ENCODE measurements around the gene MALL. TPM values are rescaled to one million over a fixed set of nuclear protein-coding genes. Genes with fewer than 3 reads are reported as not detected.
A peak's percentile ranks its signal among the peaks of the same experiment; 100 is the strongest.
"Not testable (repeated sequence)": the region's sequence is repeated elsewhere in the genome, so short reads cannot be mapped to it uniquely, and the experiment has no call there.

Gene MALL
- total and polyA plus RNA-seq, 9 donors, result 5.6 to 16.1 (median 8.4) TPM

- H3K9me3 ChIP-seq (replicated peaks; ENCODE audit: control insufficient read depth, low read depth, low read length), result no peaks in the 10 kb centered on the region
- no peak for DNase-seq
- peaks cover 7% of the 10 kb centered on the region for H3K4me1 ChIP-seq (ENCODE audit: control insufficient read depth, insufficient read depth, low read length)
- no peaks in the 10 kb centered on the region for H3K36me3 ChIP-seq (ENCODE audit: control insufficient read depth, insufficient read depth, low read length)
- WGBS (ENCODE audit: insufficient coverage), result no CpG with 5 or more reads among the region's 2 CpGs
- peaks cover 17% of the 10 kb centered on the region for H3K27me3 ChIP-seq (ENCODE audit: control insufficient read depth, insufficient read depth, low read length)
- H3K27ac ChIP-seq (ENCODE audit: low read length), result peak overlapping the region; percentile 13
- H3K4me3 ChIP-seq (ENCODE audit: low read length), result no peak overlapping the region
Measured at GRCh38 chr2:110121052-110121334, 5.4 kb upstream of the MALL start.

GRCh38 chr2:110120171-110121051 is 4.8 kb upstream of the MALL start:
- H3K27me3 ChIP-seq (ENCODE audit: control insufficient read depth, insufficient read depth, low read length), result peaks cover 23% of the 10 kb centered on the region
- no peaks in the 10 kb centered on the region for H3K9me3 ChIP-seq (replicated peaks; ENCODE audit: control insufficient read depth, low read depth, low read length)
- WGBS (ENCODE audit: insufficient coverage), result 52% methylated on average over 5 of the region's 11 CpGs
- DNase-seq, result no peak
- peak overlapping the region; percentile 42 for H3K27ac ChIP-seq (ENCODE audit: low read length)
- no peaks in the 10 kb centered on the region for H3K36me3 ChIP-seq (ENCODE audit: control insufficient read depth, insufficient read depth, low read length)
- H3K4me1 ChIP-seq (ENCODE audit: control insufficient read depth, insufficient read depth, low read length), result peaks cover 12% of the 10 kb centered on the region
- no peak overlapping the region for H3K4me3 ChIP-seq (ENCODE audit: low read length)

GRCh38 chr2:110116033-110116710 is 550 bp upstream of the MALL start:
- Histone ChIP-seq H3K9me3 (replicated peaks; ENCODE audit: control insufficient read depth, low read depth, low read length) (no peaks in the 10 kb centered on the region), H3K27ac (ENCODE audit: low read length) (peak overlapping the region; percentile 20), H3K36me3 (ENCODE audit: control insufficient read depth, insufficient read depth, low read length) (no peaks in the 10 kb centered on the region), H3K27me3 (ENCODE audit: control insufficient read depth, insufficient read depth, low read length) (peaks cover 40% of the 10 kb centered on the region), H3K4me3 (ENCODE audit: low read length) (peak overlapping the region; percentile 13), H3K4me1 (ENCODE audit: control insufficient read depth, insufficient read depth, low read length) (peaks cover 16% of the 10 kb centered on the region)
- 13% methylated on average over 8 of the region's 8 CpGs for WGBS (ENCODE audit: insufficient coverage)
- DNase-seq, result peak; percentile 39

- H3K9me3 ChIP-seq (replicated peaks; ENCODE audit: control insufficient read depth, low read depth, low read length), result no peaks in the 10 kb centered on the region
- H3K36me3 ChIP-seq (ENCODE audit: control insufficient read depth, insufficient read depth, low read length), result no peaks in the 10 kb centered on the region
- H3K27ac ChIP-seq (ENCODE audit: low read length), result no peak overlapping the region
- H3K27me3 ChIP-seq (ENCODE audit: control insufficient read depth, insufficient read depth, low read length), result peaks cover 40% of the 10 kb centered on the region
- H3K4me1 ChIP-seq (ENCODE audit: control insufficient read depth, insufficient read depth, low read length), result peaks cover 16% of the 10 kb centered on the region
- H3K4me3 ChIP-seq (ENCODE audit: low read length), result no peak overlapping the region
- DNase-seq, result no peak
- 57% methylated on average over 9 of the region's 14 CpGs for WGBS (ENCODE audit: insufficient coverage)
Measured at GRCh38 chr2:110114831-110115255, 779 bp downstream of the MALL start.

- DNase-seq, result no peak
- Histone ChIP-seq H3K27ac (ENCODE audit: low read length) (no peak overlapping the region), H3K4me1 (ENCODE audit: control insufficient read depth, insufficient read depth, low read length) (peaks cover 16% of the 10 kb centered on the region), H3K4me3 (ENCODE audit: low read length) (no peak overlapping the region), H3K27me3 (ENCODE audit: control insufficient read depth, insufficient read depth, low read length) (peaks cover 36% of the 10 kb centered on the region), H3K9me3 (replicated peaks; ENCODE audit: control insufficient read depth, low read depth, low read length) (no peaks in the 10 kb centered on the region), H3K36me3 (ENCODE audit: control insufficient read depth, insufficient read depth, low read length) (no peaks in the 10 kb centered on the region)
- 70% methylated on average over 8 of the region's 8 CpGs for WGBS (ENCODE audit: insufficient coverage)
Measured at GRCh38 chr2:110113961-110114591, 1.5 kb downstream of the MALL start.

GRCh38 chr2:110108291-110108690 is 7.3 kb downstream of the MALL start:
- not testable (repeated sequence) for H3K4me3 ChIP-seq (ENCODE audit: low read length); H3K27ac ChIP-seq (ENCODE audit: low read length)
- WGBS (ENCODE audit: insufficient coverage), result 80% methylated on average over 1 of the region's 2 CpGs

GRCh38 chr2:110107092-110108079 is 8.2 kb downstream of the MALL start:
- Histone ChIP-seq H3K4me1 (ENCODE audit: control insufficient read depth, insufficient read depth, low read length) (peaks cover under 1% of the 10 kb centered on the region), H3K36me3 (ENCODE audit: control insufficient read depth, insufficient read depth, low read length) (no peaks in the 10 kb centered on the region)
- 92% methylated on average over 1 of the region's 3 CpGs for WGBS (ENCODE audit: insufficient coverage)

More at GRCh38 chr2:110108291-110108690, 7.3 kb downstream of the MALL start:
- DNase-seq; H3K27me3 ChIP-seq (ENCODE audit: control insufficient read depth, insufficient read depth, low read length); H3K36me3 ChIP-seq (ENCODE audit: control insufficient read depth, insufficient read depth, low read length); H3K9me3 ChIP-seq (replicated peaks; ENCODE audit: control insufficient read depth, low read depth, low read length); H3K4me1 ChIP-seq (ENCODE audit: control insufficient read depth, insufficient read depth, low read length): not testable (repeated sequence)

GRCh38 chr2:110106642-110107041 is 9.0 kb downstream of the MALL start:
- Histone ChIP-seq H3K4me3 (ENCODE audit: low read length) (no peak overlapping the region), H3K9me3 (replicated peaks; ENCODE audit: control insufficient read depth, low read depth, low read length) (peaks cover 6% of the 10 kb centered on the region), H3K4me1 (ENCODE audit: control insufficient read depth, insufficient read depth, low read length) (peaks cover 7% of the 10 kb centered on the region), H3K27me3 (ENCODE audit: control insufficient read depth, insufficient read depth, low read length) (no peaks in the 10 kb centered on the region), H3K27ac (ENCODE audit: low read length) (no peak overlapping the region), H3K36me3 (ENCODE audit: control insufficient read depth, insufficient read depth, low read length) (no peaks in the 10 kb centered on the region)
- 69% methylated on average over 4 of the region's 6 CpGs for WGBS (ENCODE audit: insufficient coverage)
- no peak for DNase-seq

More at GRCh38 chr2:110107092-110108079, 8.2 kb downstream of the MALL start:
- no peak for DNase-seq
- Histone ChIP-seq H3K27ac (ENCODE audit: low read length) (no peak overlapping the region), H3K27me3 (ENCODE audit: control insufficient read depth, insufficient read depth, low read length) (no peaks in the 10 kb centered on the region), H3K9me3 (replicated peaks; ENCODE audit: control insufficient read depth, low read depth, low read length) (peaks cover 6% of the 10 kb centered on the region), H3K4me3 (ENCODE audit: low read length) (no peak overlapping the region)

GRCh38 chr2:110105608-110106467 is 9.8 kb downstream of the MALL start:
- H3K4me1 ChIP-seq (ENCODE audit: control insufficient read depth, insufficient read depth, low read length), result peaks cover 15% of the 10 kb centered on the region
- no peak overlapping the region for H3K27ac ChIP-seq (ENCODE audit: low read length)
- no peak overlapping the region for H3K4me3 ChIP-seq (ENCODE audit: low read length)
- DNase-seq, result no peak
- no peaks in the 10 kb centered on the region for H3K27me3 ChIP-seq (ENCODE audit: control insufficient read depth, insufficient read depth, low read length)
- WGBS (ENCODE audit: insufficient coverage), result 63% methylated on average over 2 of the region's 8 CpGs
- no peaks in the 10 kb centered on the region for H3K36me3 ChIP-seq (ENCODE audit: control insufficient read depth, insufficient read depth, low read length)
- peaks cover 6% of the 10 kb centered on the region for H3K9me3 ChIP-seq (replicated peaks; ENCODE audit: control insufficient read depth, low read depth, low read length)

Measured in muscle of leg (tissue), 11 donors.